Osteocyte (in vitro differentiated cells): Measurements from ENCODE around the gene IPPK. TPM values are rescaled to one million over a fixed set of nuclear protein-coding genes. Genes with fewer than 3 reads are reported as not detected.

Experiments
- DNase-seq: peaks from one replicate; pipeline ENCODE4 v3.0.0; 2021; ENCODE audit warnings: mixed read lengths; ENCODE audit not compliant: unreplicated experiment; ENCODE audit errors: extremely low spot score
- H3K27ac Mint-ChIP-seq: one replicate; pipeline ENCODE4 v1.8.0; 2021; ENCODE audit warnings: mild to moderate bottlenecking, mixed read lengths; ENCODE audit not compliant: unreplicated experiment
- H3K27me3 Mint-ChIP-seq: one replicate; pipeline ENCODE4 v1.8.0; 2021; ENCODE audit warnings: mixed read lengths; ENCODE audit not compliant: unreplicated experiment
- H3K36me3 Mint-ChIP-seq: one replicate; pipeline ENCODE4 v1.8.0; 2021; ENCODE audit warnings: mixed read lengths; ENCODE audit not compliant: unreplicated experiment
- H3K4me1 Mint-ChIP-seq: one replicate; pipeline ENCODE4 v1.8.0; 2021; ENCODE audit warnings: mixed read lengths; ENCODE audit not compliant: unreplicated experiment
- H3K4me3 Mint-ChIP-seq: one replicate; pipeline ENCODE4 v1.8.0; 2021; ENCODE audit warnings: mild to moderate bottlenecking, moderate library complexity, mixed read lengths; ENCODE audit not compliant: unreplicated experiment
- H3K9me3 Mint-ChIP-seq: one replicate; pipeline ENCODE4 v1.8.0; 2021; ENCODE audit warnings: mixed read lengths; ENCODE audit not compliant: unreplicated experiment
- total RNA-seq: library from RNA; stranded (reverse); gene quantifications from 2 replicates; pipeline ENCODE4 v1.2.1, GENCODE V29; 2021
- TF ChIP-seq, protein P1 (sequence below): fragments of 200-600 bp; sonication (generic); IDR thresholded peaks from 2 replicates; pipeline ENCODE4 v1.5.0; 2021; ENCODE audit warnings: antibody characterized with exemption, mild to moderate bottlenecking, moderate library complexity

Gene IPPK
- total RNA-seq, 1 donor from 2014 or later: 6.4 TPM

DNA sequence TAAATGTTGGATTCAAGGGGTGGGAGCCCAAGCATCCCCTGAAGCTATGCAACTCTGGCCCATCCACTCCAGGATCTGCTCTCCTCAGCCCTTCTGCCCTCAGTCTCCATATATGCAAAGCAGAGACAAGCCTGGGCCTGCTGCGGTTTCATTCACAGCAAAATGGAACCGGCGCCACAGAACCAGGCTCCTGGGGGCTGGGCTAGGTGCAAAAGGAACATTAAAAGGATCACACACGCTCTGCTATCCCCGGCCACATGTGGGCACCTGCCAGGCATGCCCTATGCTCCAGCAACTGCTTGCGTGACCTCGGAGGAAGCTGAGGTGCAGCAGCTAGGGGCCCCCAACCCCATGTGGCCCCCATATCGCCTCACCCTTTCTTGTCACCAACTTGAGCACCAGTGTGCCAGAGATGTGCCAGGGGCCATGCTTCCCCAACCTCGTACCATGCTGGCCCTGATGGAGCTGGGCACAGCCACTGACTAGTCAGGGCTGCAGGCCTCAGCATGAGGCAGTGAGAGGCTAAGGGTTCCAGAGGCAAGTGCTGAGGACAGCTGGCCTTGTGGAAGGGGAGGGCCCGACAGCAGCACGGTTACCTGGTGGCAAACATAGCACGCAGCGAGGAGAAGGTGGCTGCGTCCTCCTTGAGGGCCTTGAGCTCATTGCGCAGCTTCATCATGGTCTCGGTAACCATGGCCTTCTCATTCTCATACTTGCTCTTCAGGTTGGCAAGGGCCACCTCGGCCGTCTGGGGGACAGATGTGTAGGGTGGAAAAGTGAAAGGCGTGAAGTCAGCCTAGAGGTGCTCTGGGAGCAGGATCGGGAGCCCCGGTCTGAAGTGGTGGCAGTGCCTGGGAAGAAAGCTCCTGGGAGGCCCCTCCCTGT lies 47.5 kb upstream of the IPPK start:
- H3K36me3 Mint-ChIP-seq: peaks cover 34% of the 10 kb centered on the region
- TF ChIP-seq, protein P1, sequence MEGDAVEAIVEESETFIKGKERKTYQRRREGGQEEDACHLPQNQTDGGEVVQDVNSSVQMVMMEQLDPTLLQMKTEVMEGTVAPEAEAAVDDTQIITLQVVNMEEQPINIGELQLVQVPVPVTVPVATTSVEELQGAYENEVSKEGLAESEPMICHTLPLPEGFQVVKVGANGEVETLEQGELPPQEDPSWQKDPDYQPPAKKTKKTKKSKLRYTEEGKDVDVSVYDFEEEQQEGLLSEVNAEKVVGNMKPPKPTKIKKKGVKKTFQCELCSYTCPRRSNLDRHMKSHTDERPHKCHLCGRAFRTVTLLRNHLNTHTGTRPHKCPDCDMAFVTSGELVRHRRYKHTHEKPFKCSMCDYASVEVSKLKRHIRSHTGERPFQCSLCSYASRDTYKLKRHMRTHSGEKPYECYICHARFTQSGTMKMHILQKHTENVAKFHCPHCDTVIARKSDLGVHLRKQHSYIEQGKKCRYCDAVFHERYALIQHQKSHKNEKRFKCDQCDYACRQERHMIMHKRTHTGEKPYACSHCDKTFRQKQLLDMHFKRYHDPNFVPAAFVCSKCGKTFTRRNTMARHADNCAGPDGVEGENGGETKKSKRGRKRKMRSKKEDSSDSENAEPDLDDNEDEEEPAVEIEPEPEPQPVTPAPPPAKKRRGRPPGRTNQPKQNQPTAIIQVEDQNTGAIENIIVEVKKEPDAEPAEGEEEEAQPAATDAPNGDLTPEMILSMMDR: no peak
- no peak overlapping the region for H3K4me3 Mint-ChIP-seq
- H3K27me3 Mint-ChIP-seq: no peaks in the 10 kb centered on the region
- H3K9me3 Mint-ChIP-seq: no peaks in the 10 kb centered on the region
- no peak overlapping the region for H3K27ac Mint-ChIP-seq
- no peak for DNase-seq
- no peaks in the 10 kb centered on the region for H3K4me1 Mint-ChIP-seq

DNA sequence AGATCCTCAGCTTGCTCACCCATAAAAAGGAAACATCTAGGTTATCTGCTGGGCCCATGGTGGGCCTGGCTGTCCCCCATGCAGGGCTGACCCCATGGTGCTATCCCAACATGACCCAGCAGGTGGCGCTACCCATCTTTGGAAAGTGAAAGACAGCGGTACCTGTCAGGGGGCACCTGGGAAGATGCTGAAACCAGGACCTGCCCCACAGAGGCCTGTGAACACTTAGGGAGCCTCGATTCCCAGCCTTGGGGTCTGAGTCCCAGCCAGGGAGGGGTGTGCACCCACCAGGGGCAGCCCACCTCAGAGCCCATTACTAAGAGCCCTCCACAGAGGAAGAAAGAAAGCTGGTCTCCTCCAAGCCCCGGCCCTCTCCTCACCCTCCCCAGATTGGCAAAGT lies 46.6 kb upstream of the IPPK start:
- Mint-ChIP-seq H3K9me3 (no peaks in the 10 kb centered on the region), H3K27me3 (no peaks in the 10 kb centered on the region), H3K4me1 (no peaks in the 10 kb centered on the region), H3K36me3 (peaks cover 31% of the 10 kb centered on the region), H3K27ac (no peak overlapping the region), H3K4me3 (no peak overlapping the region)
- TF ChIP-seq, protein P1: peak; percentile 91
- DNase-seq: peak; percentile 91

DNA sequence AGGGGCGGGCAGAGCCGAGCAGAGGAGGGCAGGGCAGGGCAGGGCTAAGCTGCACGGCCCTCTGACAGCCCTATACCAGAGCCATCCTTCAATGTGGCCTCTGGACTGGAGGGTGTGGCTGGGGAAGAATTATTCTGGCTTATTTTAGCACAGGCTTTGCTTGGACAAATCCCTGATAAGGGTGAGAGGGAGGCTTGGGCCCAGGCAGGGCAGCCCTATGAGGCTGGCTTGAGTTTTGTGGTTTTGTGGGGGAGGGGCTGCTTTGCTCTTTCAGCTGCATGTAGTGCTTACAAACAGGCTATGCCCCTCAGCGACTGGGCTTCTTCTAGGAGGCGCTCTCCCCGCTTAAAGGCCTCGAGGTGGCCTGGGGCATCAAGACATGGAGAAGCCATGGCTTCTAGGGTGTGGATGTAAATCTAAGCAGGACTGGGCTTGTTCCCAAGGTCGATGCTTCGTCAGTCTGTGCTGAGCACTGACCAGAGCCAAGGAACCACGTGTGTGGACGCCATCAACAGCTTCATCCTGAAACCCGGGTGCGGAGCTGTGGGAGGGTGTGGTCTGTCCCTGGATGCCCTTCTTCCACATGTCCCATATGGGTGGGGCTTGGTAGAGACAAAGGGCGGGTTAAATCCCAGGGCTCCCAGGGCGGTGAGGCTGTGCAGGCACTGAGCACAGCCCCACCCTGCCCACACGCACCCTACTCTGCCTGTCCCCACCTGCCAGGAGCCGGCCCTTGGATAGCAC lies 45.7 kb upstream of the IPPK start:
- Mint-ChIP-seq H3K36me3 (peaks cover 30% of the 10 kb centered on the region), H3K4me1 (no peaks in the 10 kb centered on the region), H3K27ac (no peak overlapping the region), H3K9me3 (no peaks in the 10 kb centered on the region), H3K27me3 (no peaks in the 10 kb centered on the region), H3K4me3 (no peak overlapping the region)
- DNase-seq: peak; percentile 74
- TF ChIP-seq, protein P1: no peak

DNA sequence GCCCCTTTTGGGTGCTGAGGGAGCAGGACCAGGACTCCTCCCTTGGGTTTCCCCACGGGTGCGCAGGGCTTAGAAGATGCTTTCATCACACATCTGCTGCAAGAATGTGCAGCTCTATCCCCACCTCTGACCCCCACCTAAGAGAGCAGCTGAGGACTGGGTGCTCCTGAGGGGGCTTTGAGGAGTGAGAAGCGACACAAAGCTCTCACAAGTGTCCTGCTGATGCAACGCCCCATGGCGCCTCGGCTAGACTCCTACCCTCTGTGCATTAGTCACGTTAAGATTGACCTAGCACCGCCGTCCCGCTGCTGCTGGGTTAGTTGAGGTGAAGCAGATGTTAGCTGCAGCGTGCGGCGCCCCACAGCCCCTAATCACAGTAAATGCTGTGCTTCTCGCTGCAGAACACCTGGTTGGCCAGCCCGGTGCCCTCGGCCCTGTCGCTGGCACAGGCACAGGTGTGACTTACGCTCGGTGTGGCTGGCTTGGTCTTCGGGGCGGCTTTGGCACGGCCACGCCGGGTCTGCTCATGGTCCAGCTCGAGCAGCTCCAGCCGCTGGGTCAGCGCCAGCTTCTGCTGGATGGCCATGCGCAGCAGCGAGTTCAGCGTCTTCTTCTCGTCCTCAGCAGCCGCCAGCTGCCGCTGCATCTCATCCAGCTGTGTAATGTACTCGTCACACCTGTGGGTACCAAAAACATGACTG lies 45.0 kb upstream of the IPPK start:
- H3K9me3 Mint-ChIP-seq: no peaks in the 10 kb centered on the region
- peak; percentile 83 for DNase-seq
- H3K27ac Mint-ChIP-seq: no peak overlapping the region
- no peaks in the 10 kb centered on the region for H3K27me3 Mint-ChIP-seq
- no peaks in the 10 kb centered on the region for H3K4me1 Mint-ChIP-seq
- TF ChIP-seq, protein P1: no peak
- H3K36me3 Mint-ChIP-seq: peaks cover 27% of the 10 kb centered on the region
- no peak overlapping the region for H3K4me3 Mint-ChIP-seq
